HEK293 (cell line): ENCODE data around the gene SLC66A2.
A peak's percentile ranks its signal among the peaks of the same experiment; 100 is the strongest.

Source experiments
- CTCF ChIA-PET: fragments of 350-600 bp; formaldehyde crosslinking; extraction: SDS; loops from one replicate; lab custom pipeline; 2021; ENCODE audit warnings: antibody characterized with exemption; lab: Yijun Ruan, JAX
- POLR2A ChIA-PET: fragments of 300-600 bp; formaldehyde crosslinking; extraction: SDS; loops from one replicate; lab custom pipeline; 2020; ENCODE audit warnings: antibody characterized with exemption, inconsistent platforms; lab: Yijun Ruan, JAX
- H3K27ac ChIP-seq: fragments of 200-500 bp; sonication (Bioruptor generic); 2 replicates; pipeline ENCODE4 v1.5.1; 2014; ENCODE audit warnings: low read depth, low read length, control low read depth, inconsistent platforms; ENCODE audit errors: extremely low read depth
- H3K36me3 ChIP-seq, 2 experiments: fragments of 200-500 bp in 1 of 2; sonication (Bioruptor generic) in 1 of 2; 1 replicate in 1 of 2; 2 replicates in 1 of 2; pipeline ENCODE4 v1.5.1; 2014 to 2017; ENCODE audit warnings: inconsistent platforms in 2 of 2, low read length in 2 of 2; ENCODE audit not compliant: control insufficient read depth in 2 of 2, insufficient read depth in 1 of 2
- H3K4me1 ChIP-seq: fragments of 200-500 bp; sonication (Bioruptor generic); 2 replicates; pipeline ENCODE4 v1.5.1; 2014; ENCODE audit warnings: mild to moderate bottlenecking, low read length, inconsistent platforms; ENCODE audit not compliant: control insufficient read depth, insufficient read depth
- H3K4me3 ChIP-seq: 2 replicates; pipeline ENCODE4 v1.5.1; 2011; ENCODE audit warnings: low read depth, mild to moderate bottlenecking, control low read depth, low read length, moderate library complexity
- H3K9me3 ChIP-seq: fragments of 200-500 bp; sonication (Bioruptor generic); 2 replicates; pipeline ENCODE4 v1.5.1; 2014; ENCODE audit warnings: low read depth, low read length, inconsistent platforms; ENCODE audit not compliant: control insufficient read depth, insufficient read depth
- EGR2 ChIP-seq: fragments of 450-650 bp; formaldehyde crosslinking; IDR thresholded peaks from 2 replicates; pipeline ENCODE4 v1.5.1; 2016; ENCODE audit warnings: low read depth, missing biosample characterization, missing genetic modification characterization
- GFI1B ChIP-seq: fragments of 450-650 bp; formaldehyde crosslinking; IDR thresholded peaks from 2 replicates; pipeline ENCODE4 v1.5.1; 2016; ENCODE audit warnings: missing biosample characterization, missing genetic modification characterization
- GLIS1 ChIP-seq: fragments of 450-650 bp; formaldehyde crosslinking; IDR thresholded peaks from 2 replicates; pipeline ENCODE4 v1.5.1; 2016; ENCODE audit warnings: missing biosample characterization, missing genetic modification characterization
- GLIS2 ChIP-seq: fragments of 450-650 bp; formaldehyde crosslinking; IDR thresholded peaks from 2 replicates; pipeline ENCODE4 v1.5.1; 2016; ENCODE audit warnings: missing biosample characterization, missing genetic modification characterization
- KLF9 ChIP-seq: fragments of 450-650 bp; formaldehyde crosslinking; IDR thresholded peaks from 2 replicates; pipeline ENCODE4 v1.5.1; 2016; ENCODE audit warnings: missing biosample characterization, missing genetic modification characterization, low read depth
- SALL2 ChIP-seq: fragments of 450-650 bp; formaldehyde crosslinking; IDR thresholded peaks from 2 replicates; pipeline ENCODE4 v1.5.0; 2017; ENCODE audit warnings: missing biosample characterization, mild to moderate bottlenecking, missing genetic modification characterization, borderline replicate concordance
- SCRT1 ChIP-seq: fragments of 450-650 bp; formaldehyde crosslinking; IDR thresholded peaks from 2 replicates; pipeline ENCODE4 v1.5.1; 2016; ENCODE audit warnings: missing biosample characterization, missing genetic modification characterization, borderline replicate concordance
- SCRT2 ChIP-seq: fragments of 450-650 bp; formaldehyde crosslinking; IDR thresholded peaks from 2 replicates; pipeline ENCODE4 v1.5.1; 2016; ENCODE audit warnings: missing biosample characterization, missing genetic modification characterization
- ZBTB48 ChIP-seq: fragments of 450-650 bp; formaldehyde crosslinking; IDR thresholded peaks from 2 replicates; pipeline ENCODE4 v1.5.1; 2016; ENCODE audit warnings: missing biosample characterization, missing genetic modification characterization
- ZBTB8A ChIP-seq: fragments of 450-650 bp; formaldehyde crosslinking; IDR thresholded peaks from 2 replicates; pipeline ENCODE4 v1.5.1; 2016; ENCODE audit warnings: missing biosample characterization, missing genetic modification characterization
- ZFHX2 ChIP-seq: fragments of 450-650 bp; formaldehyde crosslinking; conservative IDR thresholded peaks from 2 replicates; pipeline ENCODE4 v1.5.1; 2016; ENCODE audit warnings: missing biosample characterization, missing genetic modification characterization
- ZIC2 ChIP-seq: fragments of 450-650 bp; formaldehyde crosslinking; IDR thresholded peaks from 2 replicates; pipeline ENCODE4 v1.5.1; 2016; ENCODE audit warnings: missing biosample characterization, missing genetic modification characterization
- ZNF112 ChIP-seq: fragments of 450-650 bp; formaldehyde crosslinking; IDR thresholded peaks from 2 replicates; pipeline ENCODE4 v1.5.0; 2017; ENCODE audit warnings: missing biosample characterization, missing genetic modification characterization
- ZNF155 ChIP-seq: fragments of 450-650 bp; formaldehyde crosslinking; IDR thresholded peaks from 2 replicates; pipeline ENCODE4 v1.5.1; 2016; ENCODE audit warnings: missing biosample characterization, missing genetic modification characterization
- ZNF184 ChIP-seq: fragments of 450-650 bp; IDR thresholded peaks from 2 replicates; pipeline ENCODE4 v1.5.1; 2018; ENCODE audit warnings: missing biosample characterization, mild to moderate bottlenecking, missing genetic modification characterization
- ZNF223 ChIP-seq: fragments of 450-650 bp; formaldehyde crosslinking; IDR thresholded peaks from 2 replicates; pipeline ENCODE4 v1.5.1; 2016; ENCODE audit warnings: missing biosample characterization, missing genetic modification characterization
- ZNF239 ChIP-seq: fragments of 450-650 bp; formaldehyde crosslinking; IDR thresholded peaks from 2 replicates; pipeline ENCODE4 v1.5.1; 2016; ENCODE audit warnings: missing biosample characterization, missing genetic modification characterization
- ZNF266 ChIP-seq: fragments of 450-650 bp; formaldehyde crosslinking; IDR thresholded peaks from 2 replicates; pipeline ENCODE4 v1.5.1; 2016; ENCODE audit warnings: missing biosample characterization, missing genetic modification characterization, low read depth
- ZNF311 ChIP-seq: fragments of 450-650 bp; formaldehyde crosslinking; IDR thresholded peaks from 2 replicates; pipeline ENCODE4 v1.5.1; 2017; ENCODE audit warnings: missing biosample characterization, missing genetic modification characterization, borderline replicate concordance
- ZNF37A ChIP-seq: fragments of 450-650 bp; IDR thresholded peaks from 2 replicates; pipeline ENCODE4 v1.5.1; 2018; ENCODE audit warnings: missing biosample characterization, missing genetic modification characterization
- ZNF394 ChIP-seq: fragments of 450-650 bp; formaldehyde crosslinking; IDR thresholded peaks from 2 replicates; pipeline ENCODE4 v1.5.1; 2016; ENCODE audit warnings: missing biosample characterization, missing genetic modification characterization, mild to moderate bottlenecking, moderate library complexity, borderline replicate concordance
- ZNF600 ChIP-seq: fragments of 450-650 bp; formaldehyde crosslinking; IDR thresholded peaks from 2 replicates; pipeline ENCODE4 v1.5.1; 2016; ENCODE audit warnings: missing biosample characterization, missing genetic modification characterization
- ZNF626 ChIP-seq: fragments of 450-650 bp; sonication (Bioruptor Pico); formaldehyde crosslinking; IDR thresholded peaks from 2 replicates; pipeline ENCODE4 v1.5.1; 2018; ENCODE audit warnings: missing biosample characterization, missing genetic modification characterization, inconsistent platforms
- ZNF777 ChIP-seq: fragments of 450-650 bp; formaldehyde crosslinking; IDR thresholded peaks from 2 replicates; pipeline ENCODE4 v1.5.1; 2017; ENCODE audit warnings: missing biosample characterization, missing genetic modification characterization, borderline replicate concordance
- TF ChIP-seq, protein P1 (sequence below): fragments of 450-650 bp; formaldehyde crosslinking; IDR thresholded peaks from 2 replicates; pipeline ENCODE4 v1.5.1; 2017; ENCODE audit warnings: missing biosample characterization, mild to moderate bottlenecking, missing genetic modification characterization, moderate library complexity
- TF ChIP-seq, protein P2 (sequence below): fragments of 450-650 bp; formaldehyde crosslinking; optimal IDR thresholded peaks from 2 replicates; pipeline ENCODE3; 2016; ENCODE audit warnings: missing biosample characterization, mild to moderate bottlenecking, missing genetic modification characterization

Gene SLC66A2

DNA sequence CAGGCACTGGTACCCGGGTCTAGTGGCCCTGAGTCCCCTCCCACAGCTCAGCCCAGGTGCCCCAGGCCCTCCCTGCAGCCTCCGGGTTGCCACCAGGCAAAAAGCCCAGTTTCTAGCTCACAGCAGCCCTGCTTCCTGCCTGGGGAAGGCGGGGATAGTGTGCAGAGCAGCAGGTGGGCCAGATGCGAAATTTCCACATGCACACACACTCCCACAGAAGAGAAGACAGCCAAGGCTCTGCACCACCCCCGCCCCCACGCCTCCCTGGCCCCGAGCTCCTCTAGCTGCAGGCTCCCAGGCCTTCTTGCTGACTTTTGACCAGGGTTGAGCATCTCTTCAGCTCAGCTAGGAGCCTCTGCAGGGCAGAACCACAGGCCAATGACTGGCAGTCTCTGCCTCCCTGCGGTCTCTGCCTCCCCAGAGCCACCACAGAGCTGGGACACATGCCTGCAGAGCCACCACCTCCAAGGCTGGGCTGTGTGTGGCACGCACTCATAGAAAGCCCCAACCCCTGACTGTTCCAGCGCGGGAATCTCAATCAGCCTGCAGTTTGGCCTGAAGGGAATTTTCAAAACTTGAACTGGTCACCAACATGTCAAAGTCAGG lies 7.2 kb downstream of the SLC66A2 start:
- CTCF ChIA-PET, result no interaction called here
- POLR2A ChIA-PET, result no interaction called here
- H3K4me1 ChIP-seq, result peaks cover 11% of the 10 kb centered on the region; the same call in 1 of the 2 replicates
- H3K36me3 ChIP-seq, result peaks cover 16 to 51% of the 10 kb centered on the region in 2 experiments
- H3K4me3 ChIP-seq, result no peak overlapping the region
- TF ChIP-seq ZIC2 (tag by site-specific recombination), result peak; percentile 93
- TF ChIP-seq SCRT1 (tag by site-specific recombination), result peak; percentile 81; the same call in 1 of the 2 replicates
- TF ChIP-seq GLIS1, result peak; percentile 80
- TF ChIP-seq KLF9 (tag by site-specific recombination), result 0 out of 2 replicates have a peak, but pooled peaks have one; percentile 19
- no peak for TF ChIP-seq ZNF184
- peak; percentile 59 for TF ChIP-seq EGR2
- TF ChIP-seq ZFHX2 (tag by site-specific recombination), result peak; percentile 71
- TF ChIP-seq ZNF600, result peak; percentile 40
- no peak for TF ChIP-seq ZNF37A (tag by site-specific recombination)
- peak; percentile 63 for TF ChIP-seq ZBTB8A
- no peak for TF ChIP-seq SALL2 (tag by site-specific recombination)
- H3K27ac ChIP-seq, result no peak overlapping the region
- H3K9me3 ChIP-seq, result no peaks in the 10 kb centered on the region

DNA sequence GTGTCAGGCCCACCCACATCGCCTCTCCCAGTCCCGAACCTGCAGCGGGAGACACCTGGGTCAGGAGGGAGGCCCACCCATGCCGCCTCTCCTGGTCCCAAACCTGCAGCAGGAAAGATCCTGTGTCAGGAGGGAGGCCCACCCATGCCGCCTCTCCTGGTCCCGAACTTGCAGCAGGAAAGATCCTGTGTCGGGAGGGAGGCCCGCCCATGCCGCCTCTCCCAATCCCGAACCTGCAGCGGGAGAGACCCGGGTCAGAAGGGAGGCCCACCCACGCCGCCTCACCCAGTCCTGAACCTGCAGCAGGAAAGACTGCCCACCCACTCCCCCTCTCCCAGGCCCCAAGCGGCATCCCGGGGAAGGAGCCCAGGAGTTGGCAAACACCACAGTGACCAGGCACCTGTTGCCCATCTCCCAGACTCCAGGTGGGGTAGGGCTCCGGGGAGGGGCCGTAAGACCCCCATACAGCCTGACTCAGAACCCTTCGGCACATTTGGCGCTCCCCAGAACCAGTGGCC lies 7.8 kb downstream of the SLC66A2 start:
- Histone ChIP-seq H3K9me3 (no peaks in the 10 kb centered on the region), H3K27ac (no peak overlapping the region), H3K36me3 (peaks cover 14 to 48% of the 10 kb centered on the region in 2 experiments), H3K4me1 (peaks cover 11% of the 10 kb centered on the region; the same call in 1 of the 2 replicates), H3K4me3 (no peak overlapping the region)
- CTCF ChIA-PET, result no interaction called here
- 0 out of 2 replicates have a peak, but pooled peaks have one; percentile 20 for TF ChIP-seq GLIS2 (tag by site-specific recombination)
- no peak for TF ChIP-seq ZNF155 (tag by site-specific recombination)
- no peak for TF ChIP-seq ZBTB48 (tag by site-specific recombination)
- no peak for TF ChIP-seq ZNF112 (tag by site-specific recombination)
- TF ChIP-seq ZNF311 (tag by site-specific recombination), result no peak
- TF ChIP-seq ZNF239 (tag by site-specific recombination), result no peak
- no peak for TF ChIP-seq ZNF626 (tag by site-specific recombination)
- TF ChIP-seq, protein P1, sequence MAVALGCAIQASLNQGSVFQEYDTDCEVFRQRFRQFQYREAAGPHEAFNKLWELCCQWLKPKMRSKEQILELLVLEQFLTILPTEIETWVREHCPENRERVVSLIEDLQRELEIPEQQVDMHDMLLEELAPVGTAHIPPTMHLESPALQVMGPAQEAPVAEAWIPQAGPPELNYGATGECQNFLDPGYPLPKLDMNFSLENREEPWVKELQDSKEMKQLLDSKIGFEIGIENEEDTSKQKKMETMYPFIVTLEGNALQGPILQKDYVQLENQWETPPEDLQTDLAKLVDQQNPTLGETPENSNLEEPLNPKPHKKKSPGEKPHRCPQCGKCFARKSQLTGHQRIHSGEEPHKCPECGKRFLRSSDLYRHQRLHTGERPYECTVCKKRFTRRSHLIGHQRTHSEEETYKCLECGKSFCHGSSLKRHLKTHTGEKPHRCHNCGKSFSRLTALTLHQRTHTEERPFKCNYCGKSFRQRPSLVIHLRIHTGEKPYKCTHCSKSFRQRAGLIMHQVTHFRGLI (tag by site-specific recombination), result no peak
- no peak for TF ChIP-seq ZNF223 (tag by site-specific recombination)
- no peak for TF ChIP-seq ZNF394 (tag by site-specific recombination)
- TF ChIP-seq ZNF777 (tag by site-specific recombination), result no peak
- peak; percentile 84 for TF ChIP-seq SCRT2 (tag by site-specific recombination)
- TF ChIP-seq GFI1B, result no peak
- no peak for TF ChIP-seq ZNF266
- TF ChIP-seq, protein P2, sequence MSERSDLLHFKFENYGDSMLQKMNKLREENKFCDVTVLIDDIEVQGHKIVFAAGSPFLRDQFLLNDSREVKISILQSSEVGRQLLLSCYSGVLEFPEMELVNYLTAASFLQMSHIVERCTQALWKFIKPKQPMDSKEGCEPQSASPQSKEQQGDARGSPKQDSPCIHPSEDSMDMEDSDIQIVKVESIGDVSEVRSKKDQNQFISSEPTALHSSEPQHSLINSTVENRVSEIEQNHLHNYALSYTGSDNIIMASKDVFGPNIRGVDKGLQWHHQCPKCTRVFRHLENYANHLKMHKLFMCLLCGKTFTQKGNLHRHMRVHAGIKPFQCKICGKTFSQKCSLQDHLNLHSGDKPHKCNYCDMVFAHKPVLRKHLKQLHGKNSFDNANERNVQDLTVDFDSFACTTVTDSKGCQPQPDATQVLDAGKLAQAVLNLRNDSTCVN (tag by site-specific recombination), result no peak
- POLR2A ChIA-PET, result no interaction called here
